NOMO-1 (cell line): ENCODE measurements around the gene LDB3.

Experiments
- DNase-seq, 2 experiments: peaks; one replicate each; lab custom pipeline; 2025; ENCODE audit not compliant: unreplicated experiment in 2 of 2; lab: John Stamatoyannopoulos, UW

The LDB3 gene

DNA sequence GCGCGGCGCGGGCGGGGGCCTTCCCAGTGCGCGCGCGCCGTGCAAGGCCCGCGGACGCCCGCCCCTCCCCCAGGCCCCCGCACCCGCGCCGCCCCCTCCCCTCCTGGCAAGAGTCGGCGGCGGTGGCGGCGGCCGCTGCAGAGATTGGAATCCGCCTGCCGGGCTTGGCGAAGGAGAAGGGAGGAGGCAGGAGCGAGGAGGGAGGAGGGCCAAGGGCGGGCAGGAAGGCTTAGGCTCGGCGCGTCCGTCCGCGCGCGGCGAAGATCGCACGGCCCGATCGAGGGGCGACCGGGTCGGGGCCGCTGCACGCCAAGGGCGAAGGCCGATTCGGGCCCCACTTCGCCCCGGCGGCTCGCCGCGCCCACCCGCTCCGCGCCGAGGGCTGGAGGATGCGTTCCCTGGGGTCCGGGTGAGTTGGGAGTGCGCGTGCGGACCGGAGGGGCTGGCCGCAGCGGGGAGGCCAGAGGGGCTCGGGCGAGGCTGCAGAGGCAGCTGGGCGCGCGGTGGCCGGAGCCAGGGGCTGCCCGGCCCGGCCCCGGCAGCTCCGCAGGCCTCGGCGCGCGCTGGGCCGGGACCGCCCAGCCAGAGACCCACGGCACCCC lies 88.3 kb downstream of the LDB3 start, which contains the start of gene BMPR1A:
TSS of gene BMPR1A (plus strand) at position 109 of the 602 bp plus-strand sequence. CDS start 119,400 bp downstream, outside the sequence.
- no peak for DNase-seq

DNA sequence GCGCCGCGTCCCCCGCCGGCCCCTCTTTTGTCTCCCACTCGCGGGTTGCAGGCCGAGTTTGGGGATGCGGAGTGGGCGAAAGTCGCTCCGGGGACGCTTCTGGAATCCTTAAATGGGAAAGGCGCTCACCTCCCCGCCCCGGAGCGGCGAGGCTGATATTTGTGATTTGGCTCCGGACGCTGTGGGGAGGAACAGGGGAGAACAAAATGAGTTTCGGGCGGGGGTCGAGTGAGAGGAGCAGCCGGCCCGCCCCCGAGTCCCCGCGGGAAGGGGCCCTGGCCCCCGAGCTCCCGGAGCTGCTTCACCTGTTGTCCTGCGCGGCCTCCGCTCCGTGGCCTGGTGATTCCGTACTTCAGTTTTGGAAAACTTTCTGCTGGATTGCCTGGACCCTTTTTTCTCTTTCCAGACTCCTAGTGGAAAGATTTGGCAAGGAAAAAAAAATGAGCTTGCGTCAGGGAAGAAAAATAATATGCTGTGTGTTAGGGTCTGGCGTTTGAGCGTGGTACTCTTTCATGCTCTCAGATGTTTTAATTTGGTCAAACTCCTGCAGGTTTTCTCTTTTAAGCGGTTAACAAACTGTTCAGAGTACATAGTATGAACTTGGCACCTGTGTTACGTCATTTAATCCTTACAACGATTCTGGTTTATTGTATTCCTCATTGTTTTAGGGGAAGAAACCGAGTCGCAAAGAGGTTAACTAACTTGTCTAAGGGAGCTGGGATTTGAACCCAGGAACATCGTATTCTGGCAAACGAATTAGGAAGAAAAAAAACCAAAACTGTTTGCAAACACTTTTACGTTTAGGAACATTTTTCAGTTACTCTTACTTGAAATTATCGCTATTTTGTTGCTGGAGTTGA lies 89.0 kb downstream of the LDB3 start:
- DNase-seq: peak in 1 of 2 experiments; percentile 12

- DNase-seq: peak in 1 of 2 experiments; percentile 26
Measured at GRCh38 chr10:86758189-86759072, 90.1 kb downstream of the LDB3 start.

GRCh38 chr10:86759073-86759672 lies 90.9 kb downstream of the LDB3 start:
- peak in 1 of 2 experiments; percentile 69 for DNase-seq

- no peak for DNase-seq
Measured at GRCh38 chr10:86763404-86763803, 95.1 kb downstream of the LDB3 start.

- DNase-seq: no peak
Measured at GRCh38 chr10:86765548-86765947, 97.2 kb downstream of the LDB3 start.

- DNase-seq: no peak
Measured at GRCh38 chr10:86768412-86769062, 100.2 kb downstream of the LDB3 start.

DNA sequence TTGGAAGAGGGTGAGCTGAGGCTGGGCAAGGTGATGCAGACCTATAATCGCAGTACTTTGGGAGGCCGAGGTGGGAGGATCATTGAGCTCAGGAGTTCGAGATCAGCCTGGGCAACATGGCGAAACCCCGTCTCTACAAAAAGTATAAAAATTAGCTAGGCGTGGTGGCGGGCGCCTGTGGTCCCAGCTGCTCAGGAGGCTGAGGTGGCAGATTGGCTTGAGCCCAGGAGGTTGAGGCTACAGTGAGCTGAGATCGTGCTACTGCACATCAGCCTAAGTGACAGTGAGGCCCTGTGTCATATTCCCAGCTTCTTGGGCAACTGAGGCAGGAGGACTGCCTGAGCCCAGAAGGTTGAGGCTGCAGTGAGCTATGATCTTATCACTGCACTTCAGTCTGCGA lies 101.7 kb downstream of the LDB3 start:
- no peak for DNase-seq

- no peak for DNase-seq
Measured at GRCh38 chr10:86770412-86770960, 102.2 kb downstream of the LDB3 start.

- DNase-seq: no peak
Measured at GRCh38 chr10:86773498-86773897, 105.2 kb downstream of the LDB3 start.

- no peak for DNase-seq
Measured at GRCh38 chr10:86775056-86775869, 107.0 kb downstream of the LDB3 start.

- no peak for DNase-seq
Measured at GRCh38 chr10:86775870-86776180, 107.5 kb downstream of the LDB3 start.

DNA sequence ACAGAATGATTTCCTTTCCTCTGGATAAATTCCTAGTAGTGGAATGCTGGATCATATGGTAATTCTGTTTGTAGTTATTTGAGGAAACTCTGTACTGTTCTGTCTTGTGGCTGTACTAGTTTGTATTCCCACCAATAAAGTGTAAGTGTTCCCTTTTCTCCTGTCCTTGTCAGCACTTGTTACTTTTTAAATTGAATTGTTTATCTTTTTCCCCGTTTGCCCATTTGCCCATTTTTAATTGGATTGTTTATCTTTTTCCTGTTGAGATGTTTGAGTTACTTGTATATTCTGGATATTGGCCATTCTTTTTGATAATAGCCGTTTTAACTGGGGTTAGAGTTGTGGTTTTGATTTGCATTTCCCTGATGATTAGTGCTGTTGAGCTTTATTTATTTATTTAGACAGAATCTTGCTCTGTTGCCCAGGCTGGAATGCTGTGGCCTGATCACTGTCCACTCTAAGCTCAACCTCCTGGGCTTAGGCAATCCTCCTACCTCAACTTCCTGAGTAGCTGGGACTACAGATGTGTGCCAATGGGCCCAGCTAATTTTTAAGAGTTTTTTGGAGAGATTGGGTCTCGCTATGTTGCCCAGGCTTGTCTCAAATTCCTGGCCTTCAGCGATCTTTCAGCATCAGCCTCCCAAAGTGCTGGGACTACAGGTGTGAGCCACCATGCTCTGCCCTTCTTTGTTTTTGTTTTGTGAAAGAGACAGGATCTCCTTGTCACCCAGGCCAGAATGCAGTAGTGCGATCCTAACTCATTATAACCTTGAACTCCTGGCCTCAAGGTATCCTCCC lies 111.1 kb downstream of the LDB3 start:
- no peak for DNase-seq

- no peak for DNase-seq
Measured at GRCh38 chr10:86782701-86783418, 114.5 kb downstream of the LDB3 start.

DNA sequence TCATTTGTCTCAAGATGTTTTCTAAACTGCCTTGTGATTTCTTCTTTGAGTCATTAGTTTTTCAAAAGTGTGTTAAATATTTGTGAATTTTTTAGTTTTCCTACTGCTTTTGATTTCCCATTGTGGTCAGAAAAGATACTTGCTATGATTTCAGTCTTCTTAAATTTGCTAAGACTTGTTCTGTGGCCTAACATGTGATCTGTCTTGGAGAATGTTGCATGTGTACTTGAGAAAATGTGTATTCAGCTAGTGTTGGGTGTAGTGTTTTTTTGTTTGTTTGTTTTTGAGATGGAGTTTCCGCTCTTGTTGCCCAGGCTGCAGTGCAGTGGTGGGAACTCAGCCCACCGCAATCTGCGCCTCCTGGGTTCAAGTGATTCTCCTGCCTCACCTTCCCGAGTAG lies 116.7 kb downstream of the LDB3 start:
- no peak for DNase-seq
